DOHH2 (cell line): ENCODE data around the gene TEX19.

Experiments used
- CTCF ChIP-seq: fragments of 200-600 bp; sonication (generic); IDR thresholded peaks from one replicate; pipeline ENCODE4 v1.5.1; 2014; ENCODE audit warnings: antibody characterized with exemption, mild to moderate bottlenecking, low read depth, low read length; ENCODE audit not compliant: poor library complexity, severe bottlenecking
- EZH2phosphoT487 ChIP-seq: fragments of 200-600 bp; sonication (generic); IDR thresholded peaks from 2 replicates; pipeline ENCODE4 v1.6.1; 2017; ENCODE audit warnings: borderline replicate concordance, mild to moderate bottlenecking, antibody characterized with exemption, low read length, moderate library complexity, mixed read lengths

GRCh38 chr17:82371333-82372248 is 12.5 kb downstream of the TEX19 start, which contains the start of gene UTS2R:
- TF ChIP-seq CTCF (no peak), EZH2phosphoT487 (no peak)
